IPS DF 4.7 (cell line): ENCODE data around the gene HSPB6.
"Not testable (repeated sequence)": the region's sequence is repeated elsewhere in the genome, so short reads cannot be mapped to it uniquely, and the experiment has no call there.

ENCODE experiments used
- DNase-seq: peaks from one replicate; pipeline ENCODE4 v3.0.0-alpha.2; 2013; ENCODE audit warnings: low spot score; ENCODE audit errors: extremely low read depth

HSPB6 gene

GRCh38 chr19:35786299-35787160 lies 29.7 kb upstream of the HSPB6 start:
- no peak for DNase-seq

GRCh38 chr19:35785339-35785627 lies 28.5 kb upstream of the HSPB6 start:
- no peak for DNase-seq

- DNase-seq, result no peak
Measured at GRCh38 chr19:35784503-35785338, 27.9 kb upstream of the HSPB6 start.

- DNase-seq, result no peak
Measured at GRCh38 chr19:35783469-35784434, 26.9 kb upstream of the HSPB6 start.

- DNase-seq, result no peak
Measured at GRCh38 chr19:35782589-35782988, 25.8 kb upstream of the HSPB6 start.

- DNase-seq, result no peak
Measured at GRCh38 chr19:35781650-35782049, 24.8 kb upstream of the HSPB6 start.

GRCh38 chr19:35780717-35781116 lies 23.9 kb upstream of the HSPB6 start:
- no peak for DNase-seq

GRCh38 chr19:35780058-35780457 lies 23.2 kb upstream of the HSPB6 start:
- DNase-seq, result no peak

GRCh38 chr19:35779033-35779432 lies 22.2 kb upstream of the HSPB6 start:
- no peak for DNase-seq

GRCh38 chr19:35777961-35778360 lies 21.1 kb upstream of the HSPB6 start:
- DNase-seq, result no peak

- DNase-seq, result no peak
Measured at GRCh38 chr19:35777086-35777841, 20.4 kb upstream of the HSPB6 start.

GRCh38 chr19:35776102-35776788 lies 19.4 kb upstream of the HSPB6 start:
- no peak for DNase-seq

- no peak for DNase-seq
Measured at GRCh38 chr19:35775298-35776101, 18.7 kb upstream of the HSPB6 start, which contains the start of gene ARHGAP33. Gene ARHGAP33, plus strand, starts transcription at chr19:35775564. Its CDS starts 95 bp downstream, at chr19:35775659.

- DNase-seq, result no peak
Measured at GRCh38 chr19:35775046-35775297, 18.1 kb upstream of the HSPB6 start.

- DNase-seq, result no peak
Measured at GRCh38 chr19:35774274-35775045, 17.6 kb upstream of the HSPB6 start.

- no peak for DNase-seq
Measured at GRCh38 chr19:35773020-35773806, 16.4 kb upstream of the HSPB6 start.

GRCh38 chr19:35772362-35772761 lies 15.5 kb upstream of the HSPB6 start:
- not testable (repeated sequence) for DNase-seq

- DNase-seq, result no peak
Measured at GRCh38 chr19:35768082-35768421, 11.2 kb upstream of the HSPB6 start.
